ENCODE data around the gene DCAF10.
A peak's percentile ranks its signal among the peaks of the same experiment; 100 is the strongest.
"Not testable (repeated sequence)": the region's sequence is repeated elsewhere in the genome, so short reads cannot be mapped to it uniquely, and the experiment has no call there.

The DCAF10 gene

DNA sequence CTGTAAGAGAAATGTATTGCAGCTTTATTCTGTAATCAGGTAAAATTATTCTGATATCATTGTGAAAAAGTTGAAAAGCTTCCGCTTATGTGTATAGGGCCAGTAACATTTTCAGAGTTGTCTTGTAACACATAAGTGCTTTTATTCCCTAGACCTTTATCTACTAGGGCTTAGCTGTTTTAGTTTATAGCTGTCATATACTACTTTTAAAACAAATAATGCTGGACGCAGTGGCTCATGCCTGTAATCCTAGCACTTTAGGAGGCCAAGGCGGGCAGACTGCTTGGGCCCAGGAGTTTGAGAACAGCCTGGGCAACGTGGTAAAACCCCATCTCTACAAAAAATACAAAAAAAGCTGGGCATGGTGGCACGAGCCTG lies 70.2 kb downstream of the DCAF10 start:
- no peak for DNase-seq

DNA sequence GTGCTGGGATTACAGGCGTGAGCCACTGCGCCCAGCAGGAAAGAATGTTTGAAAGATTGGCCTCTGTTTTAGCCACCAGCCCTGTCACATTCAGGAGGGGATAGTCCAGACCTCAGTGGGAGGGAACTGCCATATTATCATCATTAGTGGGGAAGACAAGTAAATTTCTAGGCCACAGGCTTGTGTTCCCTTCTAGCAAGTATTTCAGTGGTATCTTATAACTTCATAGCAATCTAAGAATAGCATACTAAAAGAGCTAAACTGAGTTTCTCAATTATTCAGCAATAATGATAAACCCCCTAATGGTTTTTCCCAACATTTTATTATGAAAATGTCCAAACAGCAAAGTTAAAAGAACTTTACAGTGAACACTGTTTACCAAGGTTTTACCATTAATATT lies 73.4 kb downstream of the DCAF10 start:
- DNase-seq, result no peak

DNA sequence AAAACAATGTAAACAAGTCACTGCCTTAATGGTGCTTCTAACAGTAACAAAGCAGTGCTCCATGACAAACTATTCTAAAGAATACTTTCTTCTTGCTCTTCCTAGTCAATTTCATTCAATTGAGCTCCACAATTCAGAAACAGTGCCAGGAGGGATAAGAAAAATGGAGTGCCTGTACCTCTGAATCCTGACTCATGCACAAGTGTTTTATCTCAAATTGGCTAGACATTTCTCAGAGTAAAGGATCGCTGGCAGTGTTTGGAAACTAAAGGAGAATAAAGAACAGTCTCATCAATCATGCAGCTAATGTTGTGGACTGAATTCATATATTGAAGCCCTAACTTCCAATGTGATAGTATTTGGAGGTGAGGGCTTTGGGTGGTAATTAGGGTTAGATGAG lies 75.8 kb downstream of the DCAF10 start:
- DNase-seq, result no peak

DNA sequence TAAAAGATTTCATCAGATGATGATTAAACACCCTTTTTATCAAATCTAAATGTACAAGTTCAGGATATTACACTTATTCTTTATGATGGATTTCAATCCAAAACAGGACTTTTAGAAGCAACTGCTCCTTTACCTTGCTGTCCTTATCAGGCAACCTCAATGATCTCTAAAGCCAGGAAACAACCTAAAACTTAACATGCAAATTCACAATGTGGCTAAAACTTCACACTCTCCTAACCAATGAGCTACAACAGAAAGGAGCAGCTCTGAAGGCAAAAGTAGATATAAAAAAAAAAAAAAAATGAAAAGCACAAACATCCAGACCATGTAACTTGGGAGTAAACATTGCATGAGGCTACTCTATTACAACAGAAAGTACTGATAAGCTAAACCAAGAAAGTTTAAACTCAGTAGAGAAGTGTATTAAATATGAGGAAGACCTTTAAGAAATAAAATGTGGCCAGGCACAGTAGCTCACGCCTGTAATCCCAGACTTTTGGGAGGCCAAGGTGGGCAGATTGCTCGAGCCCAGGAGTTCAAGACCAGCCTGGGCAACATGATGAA lies 80.4 kb downstream of the DCAF10 start:
- no peak for DNase-seq

DNA sequence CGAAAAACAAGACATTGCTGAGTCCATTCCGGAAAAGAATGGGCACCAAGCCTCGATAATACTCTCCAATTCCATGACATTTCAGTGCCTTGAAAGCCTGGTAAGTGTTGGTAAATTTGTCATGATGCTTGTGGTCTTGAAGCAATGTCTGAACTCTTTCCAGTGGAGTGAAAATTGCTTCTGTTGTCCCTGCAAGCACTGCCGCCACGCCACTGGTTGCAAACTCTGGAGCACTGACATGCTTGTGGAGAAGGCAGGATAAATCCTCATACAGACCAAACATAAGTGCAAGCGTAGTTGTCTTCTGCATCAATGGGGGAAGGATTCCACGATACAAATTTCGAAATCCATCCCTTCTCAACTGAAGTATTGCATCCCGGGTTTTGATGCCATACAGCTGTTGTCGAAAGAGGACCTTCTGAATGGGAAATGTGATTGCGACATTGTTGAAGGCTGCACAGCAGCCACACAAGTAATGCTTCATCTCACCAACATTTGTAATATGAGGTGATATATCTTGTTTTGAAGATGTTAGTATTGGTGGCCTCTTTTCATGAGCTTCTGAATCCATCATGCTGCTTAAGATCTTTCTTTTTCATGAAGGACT lies 87.5 kb downstream of the DCAF10 start:
- not testable (repeated sequence) for DNase-seq

DNA sequence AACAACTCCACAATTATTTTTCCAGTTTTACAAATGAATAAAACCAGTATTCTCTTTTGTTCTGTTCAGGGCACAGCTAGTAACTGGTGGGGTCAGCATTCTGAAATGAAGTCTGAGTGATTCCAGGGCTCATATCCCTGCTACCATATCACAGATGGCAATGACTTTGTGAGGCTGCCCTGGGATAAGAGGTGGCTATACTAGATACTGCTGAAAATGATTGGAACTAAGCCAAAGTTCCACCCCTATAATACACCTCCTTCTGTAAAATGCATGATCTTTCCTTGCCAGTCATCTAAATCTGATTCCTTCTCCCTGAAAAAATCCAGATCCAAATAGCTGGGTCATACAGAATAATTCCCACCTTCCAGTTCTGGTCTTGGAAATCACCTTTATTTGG lies 88.9 kb downstream of the DCAF10 start:
- no peak for DNase-seq

DNA sequence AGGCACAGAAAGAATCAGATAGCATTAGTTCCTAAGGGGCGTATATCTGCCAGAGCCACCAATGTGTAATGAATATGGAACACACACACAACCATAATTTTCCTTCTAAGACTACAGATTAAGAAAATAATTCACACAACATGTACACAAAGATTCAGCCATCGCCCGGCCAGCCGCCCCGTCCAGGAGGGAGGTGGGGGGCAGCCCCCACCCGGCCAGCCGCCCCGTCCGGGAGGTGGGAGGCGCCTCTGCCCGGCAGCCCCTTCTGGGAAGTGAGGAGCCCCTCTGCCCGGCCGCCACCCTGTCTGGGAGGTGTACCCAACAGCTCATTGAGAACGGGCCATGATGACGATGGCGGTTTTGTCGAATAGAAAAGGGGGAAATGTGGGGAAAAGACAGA lies 90.4 kb downstream of the DCAF10 start:
- DNase-seq, result not testable (repeated sequence)

DNA sequence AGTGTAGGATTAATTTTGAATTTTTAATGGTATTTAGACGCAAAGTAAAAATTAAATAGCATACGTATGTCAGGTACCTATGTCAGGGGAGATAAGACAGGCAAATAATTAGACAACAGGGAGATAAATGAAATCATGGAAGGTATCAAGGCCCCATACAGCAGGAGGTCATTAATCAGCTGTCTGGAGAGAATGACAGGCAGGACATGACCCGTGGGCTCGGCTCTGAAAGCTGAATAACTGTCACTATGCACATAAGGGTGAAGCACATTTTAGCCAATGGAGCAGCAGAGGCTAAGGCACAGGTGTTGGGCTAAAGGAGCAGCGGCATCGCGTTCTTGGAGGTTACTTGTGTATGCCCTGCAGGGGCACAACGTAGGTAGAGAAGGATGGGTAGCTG lies 91.5 kb downstream of the DCAF10 start:
- no peak for DNase-seq

DNA sequence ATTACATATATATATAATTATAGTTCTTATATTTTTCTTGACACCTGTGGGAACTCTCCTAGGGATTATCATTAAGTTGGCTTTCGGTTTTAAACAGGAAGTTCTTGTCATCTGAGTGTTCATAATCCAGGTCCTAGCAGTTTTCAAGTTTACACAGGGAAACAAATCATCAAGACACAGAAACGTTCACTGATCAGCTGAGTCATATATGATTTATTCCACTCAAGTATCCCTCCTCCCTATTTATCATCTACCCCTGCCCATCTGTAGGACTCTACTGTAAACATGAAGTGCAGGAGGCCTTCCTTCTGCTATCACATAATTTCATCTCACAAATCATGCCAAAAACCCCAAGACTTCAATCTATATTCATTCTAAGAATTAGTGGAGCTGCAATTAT lies 97.1 kb downstream of the DCAF10 start:
- DNase-seq, result no peak

DNA sequence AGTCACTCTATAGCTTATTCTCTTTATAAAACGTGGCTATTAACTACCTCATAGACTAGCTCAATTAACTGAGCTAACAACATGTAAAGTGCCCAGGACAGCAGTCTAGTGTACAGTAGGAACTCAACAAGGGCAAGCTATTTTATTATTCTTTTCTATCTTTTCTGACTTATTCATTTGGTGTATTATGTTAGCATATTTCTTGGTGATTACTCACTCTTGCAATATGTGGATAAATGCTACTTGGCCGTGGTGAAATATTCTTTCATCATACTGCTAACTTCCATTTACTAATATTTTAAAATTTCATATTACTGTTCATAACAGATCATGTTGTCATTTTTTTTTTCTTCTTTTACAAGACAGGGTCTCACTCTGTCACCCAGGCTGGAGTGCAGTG lies 98.4 kb downstream of the DCAF10 start:
- DNase-seq, result no peak

DNA sequence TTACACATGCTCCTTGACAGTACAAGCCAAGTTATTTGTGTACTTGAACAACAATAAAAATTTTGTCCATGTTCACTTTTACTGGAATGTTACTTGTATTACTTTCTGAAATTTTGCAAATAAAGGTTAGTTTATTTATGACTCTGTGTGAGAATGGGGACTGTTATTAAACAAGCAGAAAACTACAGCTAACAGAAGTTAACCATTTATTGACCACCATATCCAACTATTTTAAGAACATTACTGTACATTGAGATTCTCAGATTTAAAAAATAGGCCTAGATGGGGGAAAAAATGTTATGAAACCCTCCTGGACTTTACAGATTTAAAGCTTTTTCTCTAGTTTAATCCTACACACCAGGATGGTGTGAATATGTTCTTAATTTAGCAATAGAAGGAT lies 101.5 kb downstream of the DCAF10 start:
- no peak for DNase-seq

DNA sequence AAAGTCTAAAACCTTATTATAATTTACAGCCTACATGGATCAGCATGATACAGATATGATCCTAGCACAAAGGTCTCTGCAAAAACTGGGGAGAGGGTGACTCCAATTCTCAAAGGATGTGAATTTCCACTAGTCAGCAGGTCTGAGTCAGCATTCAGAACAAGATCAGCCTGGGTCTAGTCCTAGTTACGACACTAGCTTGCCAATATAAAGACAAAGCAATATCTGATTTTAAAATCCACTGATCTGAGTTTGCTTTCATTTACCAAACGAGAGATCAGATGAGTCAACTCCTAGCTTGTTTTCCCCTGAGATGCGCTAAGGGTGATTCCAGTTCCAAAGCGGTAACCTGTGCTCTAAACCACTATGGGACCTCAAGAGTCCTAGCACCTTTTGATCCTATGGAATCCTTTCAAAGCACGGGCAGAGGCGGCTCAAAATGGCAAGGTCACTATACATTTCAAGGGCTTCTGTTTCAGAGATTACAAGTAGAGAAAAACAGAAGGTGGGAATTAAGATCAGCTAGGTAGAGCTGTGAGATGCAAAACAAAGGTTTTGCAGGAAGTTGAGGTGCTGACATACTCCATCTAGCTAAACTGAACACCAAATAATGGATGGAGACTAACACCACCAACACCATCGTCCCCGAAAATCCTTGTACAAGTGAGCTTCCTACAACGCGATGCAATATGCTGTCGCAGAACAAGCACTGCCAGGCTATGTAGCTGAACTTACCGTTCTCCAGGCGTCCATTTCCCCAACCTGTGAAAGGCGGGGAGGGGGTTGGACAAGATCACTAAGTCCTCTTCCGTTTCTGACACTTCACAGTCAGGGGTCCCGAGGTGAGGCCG lies 102.4 kb downstream of the DCAF10 start:
- DNase-seq, result peak; percentile 27

DNA sequence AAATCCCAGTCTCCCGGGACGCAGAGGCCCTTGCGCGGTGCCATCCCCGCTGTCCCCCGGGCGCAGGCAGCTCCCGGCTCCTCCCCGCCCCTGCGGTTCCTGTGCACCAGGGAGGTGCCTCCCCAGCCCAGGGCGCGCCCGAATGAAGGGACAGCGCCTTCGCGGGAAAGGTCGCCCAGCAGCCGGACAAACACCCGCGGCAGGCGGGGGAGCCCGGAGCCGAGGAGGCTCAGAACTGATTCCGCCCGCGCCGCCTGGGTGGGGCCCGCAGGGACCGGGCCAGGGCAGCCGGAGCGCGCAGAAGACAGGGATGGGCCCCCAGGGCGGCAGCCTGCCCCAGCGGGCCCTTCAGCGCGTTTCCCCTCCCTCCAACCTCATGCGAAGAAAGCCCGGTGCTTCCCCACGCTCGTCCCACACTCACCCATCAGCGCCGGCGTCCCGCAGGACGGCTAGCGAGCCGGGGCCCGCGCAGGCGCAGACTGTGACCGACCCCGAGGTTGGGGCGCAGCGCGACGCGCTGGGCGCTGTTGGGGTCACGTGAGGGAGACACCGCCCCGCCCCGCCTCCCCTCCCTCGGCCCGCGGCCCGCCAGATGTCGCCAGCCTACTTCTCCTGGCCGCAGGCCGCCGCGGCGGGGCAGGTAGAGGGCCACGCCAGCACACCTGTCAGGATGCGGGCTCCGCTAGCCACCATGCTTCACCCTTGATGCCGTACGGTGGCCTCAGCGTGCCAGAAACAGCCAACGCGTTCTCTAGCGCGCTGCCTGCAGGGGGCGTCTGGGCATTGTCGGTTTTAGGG lies 103.2 kb downstream of the DCAF10 start, which contains the start of gene SLC25A51:
Gene SLC25A51, minus strand, starts transcription at position 481 of the 798 bp plus-strand sequence. CDS start 15,577 bp downstream, outside the sequence.
- peak; percentile 95 for DNase-seq

DNA sequence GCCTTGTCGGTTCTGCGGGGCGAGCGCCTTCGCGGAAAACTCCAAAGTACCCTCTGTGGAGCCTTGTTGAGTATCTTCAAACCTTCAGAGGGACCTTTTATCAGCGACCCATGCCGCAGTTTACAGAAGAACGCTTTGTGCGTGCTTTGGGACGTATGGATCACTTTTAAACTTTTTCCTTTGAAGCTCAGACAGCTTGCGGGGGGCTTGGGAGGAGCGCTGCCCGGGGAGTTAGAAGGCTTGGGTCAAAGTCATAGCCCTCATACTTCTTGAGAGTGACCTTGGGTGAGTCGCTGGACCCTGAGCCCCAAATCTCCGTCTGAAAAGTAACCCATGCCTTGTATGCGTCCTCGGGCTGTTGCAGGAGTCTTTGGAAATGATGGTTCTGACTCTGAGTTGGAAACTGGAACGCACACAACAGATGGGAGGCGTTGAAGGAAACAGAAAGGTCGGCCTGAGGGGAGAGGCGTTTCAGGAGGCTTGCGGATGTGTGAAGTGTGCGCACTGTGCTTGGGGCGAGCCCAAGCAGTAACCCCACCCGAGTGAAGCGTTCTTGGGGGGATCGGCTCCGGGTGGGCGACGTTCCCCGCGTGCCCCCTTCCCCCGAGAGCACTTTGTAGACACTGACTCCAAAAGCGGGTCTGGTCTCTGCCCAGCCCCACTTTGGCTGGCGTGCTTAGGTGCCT lies 104.0 kb downstream of the DCAF10 start:
- DNase-seq, result peak; percentile 24

DNA sequence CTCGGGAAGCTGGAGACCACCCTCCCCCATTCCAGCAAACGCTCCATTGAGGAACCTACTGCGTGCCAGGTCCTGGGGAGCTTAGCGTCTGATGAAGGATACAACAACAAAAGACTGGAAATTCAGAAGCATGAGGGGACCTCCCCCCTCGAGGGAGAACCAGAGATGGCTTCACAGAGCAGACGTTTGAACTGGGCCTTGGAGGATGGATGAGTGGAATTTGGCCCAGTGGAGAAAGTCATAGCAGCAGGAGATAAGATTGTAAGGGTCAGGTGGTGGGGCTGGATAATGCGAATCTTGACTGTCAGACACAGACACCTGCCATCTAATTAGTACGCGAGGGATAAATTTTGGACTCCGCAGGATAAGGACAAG lies 104.5 kb downstream of the DCAF10 start:
- no peak for DNase-seq

DNA sequence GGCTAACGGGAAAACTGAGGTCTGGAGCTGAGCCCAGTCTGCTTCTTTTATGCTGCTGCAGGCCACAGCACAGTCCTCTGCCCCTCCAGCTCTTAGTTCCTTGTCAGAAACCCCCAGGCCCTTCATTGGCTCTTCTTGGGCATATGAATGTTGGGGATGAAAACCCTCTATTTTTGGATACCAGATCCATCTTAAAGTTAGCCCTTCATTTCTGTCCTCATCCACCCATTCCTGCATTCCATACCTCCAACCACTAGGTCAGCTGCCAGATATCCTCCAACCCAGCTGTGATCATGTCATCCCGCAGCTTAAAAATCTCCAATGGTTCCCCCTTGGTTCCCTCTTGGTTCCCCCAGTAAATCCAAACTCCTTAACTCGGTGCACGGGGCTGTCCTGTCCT lies 105.2 kb downstream of the DCAF10 start:
- DNase-seq, result no peak

DNA sequence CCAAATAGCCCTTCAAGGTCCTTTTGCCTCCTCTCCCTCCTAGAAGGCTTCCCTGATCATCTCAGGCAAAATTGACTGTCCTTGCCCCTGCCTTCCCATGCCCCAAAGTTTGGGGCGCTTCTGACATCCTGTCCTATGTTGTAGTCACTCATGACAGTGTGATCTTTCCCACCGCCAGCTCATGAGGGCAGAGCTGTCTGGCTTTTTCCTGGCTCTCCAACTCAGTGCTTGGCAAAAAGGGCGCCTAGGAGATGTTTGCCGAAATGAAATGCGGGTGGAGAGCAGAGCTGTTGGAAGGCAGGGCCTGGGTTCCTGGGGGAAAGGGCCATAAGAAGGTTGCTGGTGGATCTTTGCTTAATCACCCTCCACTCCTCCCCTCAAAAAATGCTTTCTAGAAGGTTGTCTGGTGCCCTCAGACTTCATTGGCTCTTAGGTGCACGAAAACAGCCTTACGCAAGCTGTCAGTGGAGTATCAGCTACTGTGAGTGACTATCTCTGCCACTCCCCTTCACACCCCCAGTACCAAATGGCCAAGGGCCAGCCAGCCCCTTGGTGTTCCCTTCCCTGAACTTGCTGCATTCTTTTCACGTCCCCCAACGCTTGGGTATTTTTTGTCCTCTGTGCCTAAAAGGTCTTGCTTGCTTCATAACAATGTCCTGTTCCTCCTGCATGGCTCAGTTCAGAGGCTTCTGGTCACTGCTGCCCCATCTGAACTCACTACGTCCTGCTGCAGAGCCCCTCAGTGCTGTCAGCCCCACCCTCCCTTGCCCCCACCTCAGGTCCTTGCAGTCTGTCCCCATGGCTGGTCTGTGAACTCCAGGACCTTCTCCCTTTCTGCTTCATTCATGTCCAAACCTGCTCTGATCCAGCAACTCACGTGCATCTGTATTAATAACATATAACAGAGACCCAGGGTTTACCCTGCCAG lies 106.0 kb downstream of the DCAF10 start:
- no peak for DNase-seq

DNA sequence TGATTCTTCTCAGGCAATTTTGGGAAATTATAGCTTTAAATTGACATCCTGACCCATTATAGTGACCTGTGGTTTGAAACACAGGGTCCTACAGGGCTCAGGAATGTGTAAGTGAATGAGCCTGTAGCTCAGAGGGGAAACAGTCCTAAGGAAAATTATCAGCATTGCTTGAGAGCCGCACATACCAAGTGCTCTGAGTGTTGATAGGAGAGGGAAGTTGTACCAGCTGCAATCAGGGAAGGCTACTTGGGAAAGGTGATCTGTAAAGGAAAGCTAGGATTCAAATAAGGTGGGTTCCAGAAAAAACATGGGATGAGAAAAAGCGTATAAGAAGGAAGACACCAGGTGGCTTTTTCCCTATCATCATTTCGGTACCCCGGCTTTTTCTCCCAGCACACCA lies 107.7 kb downstream of the DCAF10 start:
- DNase-seq, result no peak

DNA sequence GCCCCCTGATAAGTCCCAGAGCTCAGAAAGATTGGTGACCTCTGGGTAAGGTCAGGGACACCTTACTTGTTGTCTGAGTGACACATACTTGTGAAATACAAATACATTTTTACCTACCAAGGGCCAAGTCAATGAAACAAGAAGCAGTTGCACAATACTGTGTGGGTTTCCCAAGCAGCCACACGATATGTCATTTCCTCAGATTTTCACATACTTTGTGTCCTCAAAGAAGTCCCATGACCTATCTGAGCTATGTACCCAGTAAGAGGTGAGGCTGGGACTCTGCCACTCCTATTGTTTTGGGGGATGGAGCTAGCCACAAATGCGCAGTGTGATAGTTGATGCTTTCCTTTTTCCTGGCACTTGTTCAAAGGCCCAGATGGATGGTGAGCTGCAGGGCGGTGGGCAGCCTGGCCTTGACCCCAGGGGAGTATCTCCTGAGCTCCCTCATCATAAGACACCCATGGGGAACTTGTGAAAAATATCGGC lies 108.1 kb downstream of the DCAF10 start:
- no peak for DNase-seq

DNA sequence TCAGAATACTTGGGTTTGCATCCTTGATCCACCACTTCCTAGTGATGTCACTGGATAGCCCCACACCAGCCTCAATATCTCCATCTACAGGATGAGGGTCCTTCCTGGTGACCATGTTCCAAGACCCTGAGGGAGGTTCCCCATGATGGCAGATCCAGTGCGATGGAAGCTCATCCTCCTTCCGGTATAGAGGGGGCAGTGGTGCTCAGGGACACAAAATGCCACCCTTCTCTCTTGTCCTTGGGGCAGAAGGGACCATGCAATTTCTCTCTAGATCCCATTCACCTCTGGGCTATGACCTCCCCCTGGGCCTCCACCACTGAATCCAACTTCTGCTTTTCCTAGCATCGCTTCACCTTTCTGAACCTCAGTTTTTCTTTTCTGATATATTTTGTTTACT lies 108.7 kb downstream of the DCAF10 start:
- DNase-seq, result no peak

DNA sequence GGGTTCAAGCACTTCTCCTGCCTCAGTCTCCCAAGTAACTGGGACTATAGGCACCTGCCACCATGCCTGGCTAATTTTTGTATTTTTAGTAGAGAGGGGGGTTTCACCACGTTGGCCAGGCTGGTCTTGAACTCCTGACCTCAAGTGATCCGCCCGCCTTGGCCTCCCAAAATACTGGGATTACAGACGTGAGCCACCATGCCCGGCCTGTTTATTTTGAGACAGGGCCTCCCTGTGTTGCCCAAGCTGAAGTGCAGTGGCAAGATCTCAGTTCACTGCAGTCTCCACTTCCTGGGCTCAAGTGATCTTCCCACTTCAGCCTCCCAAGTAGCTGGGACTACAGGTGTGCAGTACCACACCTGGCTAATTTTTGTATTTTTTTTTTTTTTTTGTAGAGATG lies 109.2 kb downstream of the DCAF10 start:
- DNase-seq, result not testable (repeated sequence)

DNA sequence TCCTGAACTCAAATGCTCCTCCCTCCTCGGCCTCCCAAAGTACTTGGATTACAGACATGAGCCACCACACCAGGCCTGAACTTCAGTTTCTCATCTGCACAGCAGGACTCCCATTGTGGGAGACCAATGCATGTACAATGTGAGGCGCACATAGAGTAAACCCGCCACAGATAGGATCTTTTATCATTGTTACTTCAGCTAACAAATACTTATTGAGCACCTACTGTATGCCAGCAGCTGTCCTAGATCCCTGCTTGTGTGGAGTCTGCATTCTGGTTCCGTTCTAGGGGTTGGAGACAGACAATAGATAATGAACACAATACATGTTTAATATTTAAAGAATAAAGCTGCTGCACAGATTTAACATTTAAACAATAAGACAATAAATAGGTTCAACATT lies 109.7 kb downstream of the DCAF10 start:
- DNase-seq, result no peak
